H9 (cell line): ENCODE data around the gene AMOTL1. TPM values are rescaled to one million over a fixed set of nuclear protein-coding genes. Genes with fewer than 3 reads are reported as not detected.

ENCODE experiments used
- DNase-seq: peaks from one replicate; pipeline ENCODE4 v3.0.0-alpha.2; 2017
- H2AFZ ChIP-seq: one replicate; pipeline ENCODE4 v1.6.1; 2013; ENCODE audit warnings: mild to moderate bottlenecking, low read length, control low read depth, moderate library complexity
- H2AK5ac ChIP-seq: 2 replicates; pipeline ENCODE4 v1.6.1; 2013; ENCODE audit warnings: low read length, control low read depth, mixed read lengths; ENCODE audit not compliant: insufficient read length
- H2BK120ac ChIP-seq: one replicate; pipeline ENCODE4 v1.6.1; 2013; ENCODE audit warnings: low read depth, mild to moderate bottlenecking, low read length, control low read depth, inconsistent platforms; ENCODE audit not compliant: poor library complexity, severe bottlenecking
- H2BK12ac ChIP-seq: 2 replicates; pipeline ENCODE4 v1.6.1; 2013; ENCODE audit warnings: low read length, control low read depth, mixed read lengths, low read depth; ENCODE audit not compliant: insufficient read length
- H2BK15ac ChIP-seq: 2 replicates; pipeline ENCODE4 v1.6.1; 2013; ENCODE audit warnings: low read depth, low read length, control low read depth
- H2BK20ac ChIP-seq: one replicate; pipeline ENCODE4 v1.6.1; 2013; ENCODE audit warnings: low read depth, mild to moderate bottlenecking, low read length, control low read depth, inconsistent platforms; ENCODE audit not compliant: poor library complexity, severe bottlenecking
- H2BK5ac ChIP-seq: 2 replicates; pipeline ENCODE4 v1.6.1; 2013; ENCODE audit warnings: low read length, control low read depth, mixed read lengths; ENCODE audit not compliant: insufficient read length
- H3K14ac ChIP-seq: 2 replicates; pipeline ENCODE4 v1.6.1; 2013; ENCODE audit warnings: low read length, control low read depth; ENCODE audit not compliant: insufficient read depth
- H3K18ac ChIP-seq: 2 replicates; pipeline ENCODE4 v1.6.1; 2013; ENCODE audit warnings: low read depth, mild to moderate bottlenecking, mixed read lengths, low read length, control low read depth; ENCODE audit not compliant: insufficient read length
- H3K23ac ChIP-seq: 2 replicates; pipeline ENCODE4 v1.6.1; 2013; ENCODE audit warnings: low read length, control low read depth, mixed read lengths, low read depth; ENCODE audit not compliant: insufficient read length
- H3K23me2 ChIP-seq: 2 replicates; pipeline ENCODE4 v1.6.1; 2013; ENCODE audit warnings: low read depth, mild to moderate bottlenecking, mixed read lengths, low read length, control low read depth; ENCODE audit not compliant: insufficient read length, poor library complexity, severe bottlenecking
- H3K27ac ChIP-seq: 2 replicates; pipeline ENCODE4 v1.5.1; 2013; ENCODE audit warnings: low read length, control low read depth, mixed read lengths, low read depth; ENCODE audit not compliant: insufficient read length
- H3K27me3 ChIP-seq: 2 replicates; pipeline ENCODE4 v1.6.1; 2013; ENCODE audit warnings: low read length, control low read depth, inconsistent platforms; ENCODE audit not compliant: insufficient read depth
- H3K4ac ChIP-seq: 2 replicates; pipeline ENCODE4 v1.6.1; 2013; ENCODE audit warnings: low read depth, mild to moderate bottlenecking, control low read depth, inconsistent platforms, low read length, moderate library complexity
- H3K4me1 ChIP-seq: 2 replicates; pipeline ENCODE4 v1.6.1; 2013; ENCODE audit warnings: low read length, control low read depth, inconsistent platforms; ENCODE audit not compliant: insufficient read depth
- H3K4me2 ChIP-seq: 2 replicates; pipeline ENCODE4 v1.6.1; 2013; ENCODE audit warnings: low read length, control low read depth, mixed read lengths; ENCODE audit not compliant: insufficient read length, insufficient read depth
- H3K56ac ChIP-seq: 2 replicates; pipeline ENCODE4 v1.6.1; 2013; ENCODE audit warnings: low read depth, mild to moderate bottlenecking, mixed read lengths, low read length, control low read depth; ENCODE audit not compliant: insufficient read length
- H3K79me1 ChIP-seq: 2 replicates; pipeline ENCODE4 v1.6.1; 2013; ENCODE audit warnings: low read depth, mild to moderate bottlenecking, moderate library complexity, low read length, control low read depth, inconsistent platforms; ENCODE audit not compliant: insufficient read depth, poor library complexity, severe bottlenecking
- H3K79me2 ChIP-seq: 2 replicates; pipeline ENCODE4 v1.6.1; 2013; ENCODE audit warnings: low read length, control low read depth, inconsistent platforms; ENCODE audit not compliant: insufficient read depth
- H3K9ac ChIP-seq: 2 replicates; pipeline ENCODE4 v1.6.1; 2013; ENCODE audit warnings: low read length, control low read depth, mixed read lengths; ENCODE audit not compliant: insufficient read length; ENCODE audit errors: extremely low read depth
- H3K9me3 ChIP-seq: one replicate; pipeline ENCODE4 v1.6.1; 2013; ENCODE audit warnings: low read depth, low read length, inconsistent platforms; ENCODE audit not compliant: control insufficient read depth
- H3T11ph ChIP-seq: one replicate; pipeline ENCODE4 v1.6.1; 2013; ENCODE audit warnings: mild to moderate bottlenecking, low read length, control low read depth, inconsistent platforms
- H4K20me1 ChIP-seq: one replicate; pipeline ENCODE4 v1.6.1; 2013; ENCODE audit not compliant: control insufficient read depth, insufficient read length, insufficient read depth
- H4K5ac ChIP-seq: 2 replicates; pipeline ENCODE4 v1.6.1; 2013; ENCODE audit warnings: low read depth, mild to moderate bottlenecking, mixed read lengths, low read length, control low read depth; ENCODE audit not compliant: insufficient read length
- H4K8ac ChIP-seq: replicated peaks from 2 replicates; pipeline ENCODE4 v1.6.1; 2013; ENCODE audit warnings: low read length, control low read depth, mixed read lengths, low read depth; ENCODE audit not compliant: insufficient read length
- H4K91ac ChIP-seq: 2 replicates; pipeline ENCODE4 v1.6.1; 2013; ENCODE audit warnings: low read depth, mild to moderate bottlenecking, moderate library complexity, mixed read lengths, low read length, control low read depth; ENCODE audit not compliant: insufficient read length
- H3K27ac Mint-ChIP-seq, 3 experiments: 2 replicates in 2 of 3; 3 replicates in 1 of 3; pipeline ENCODE4 v1.8.0; 2020 to 2021; ENCODE audit warnings: mixed read lengths in 3 of 3, mild to moderate bottlenecking in 1 of 3, moderate library complexity in 1 of 3
- H3K27me3 Mint-ChIP-seq: 2 replicates; pipeline ENCODE4 v1.8.0; 2021; ENCODE audit warnings: low read depth, mild to moderate bottlenecking, moderate library complexity, mixed read lengths
- H3K36me3 Mint-ChIP-seq, 3 experiments: 2 replicates in 2 of 3; 3 replicates in 1 of 3; pipeline ENCODE4 v1.8.0; 2020 to 2021; ENCODE audit warnings: low read depth in 3 of 3, mixed read lengths in 3 of 3; ENCODE audit not compliant: insufficient read depth in 1 of 3
- H3K4me1 Mint-ChIP-seq, 2 experiments: 2 replicates each; pipeline ENCODE4 v1.8.0; 2020; ENCODE audit warnings: mixed read lengths in 2 of 2
- H3K4me3 Mint-ChIP-seq, 2 experiments: 2 replicates in 1 of 2; 3 replicates in 1 of 2; pipeline ENCODE4 v1.8.0; 2020 to 2021; ENCODE audit warnings: mild to moderate bottlenecking in 2 of 2, mixed read lengths in 2 of 2, moderate library complexity in 1 of 2
- H3K9me3 Mint-ChIP-seq, 2 experiments: 2 replicates in 1 of 2; 3 replicates in 1 of 2; pipeline ENCODE4 v1.8.0; 2020; ENCODE audit warnings: mild to moderate bottlenecking in 2 of 2, mixed read lengths in 2 of 2, moderate library complexity in 1 of 2
- WGBS: extraction: QIAGEN DNeasy Blood & Tissue Kit; methylation state at CpG from one replicate; pipeline ENCODE4 v1.1.7; 2013; ENCODE audit warnings: missing lambda C conversion rate, low lambda C conversion rate, mixed read lengths; ENCODE audit not compliant: insufficient read length; ENCODE audit errors: extremely low coverage; 5-methylcytosine and 5-hydroxymethylcytosine counted together
- total RNA-seq: library from RNA; stranded (reverse); gene quantifications from 2 replicates; pipeline ENCODE4 v1.2.1, GENCODE V29; 2021
- TF ChIP-seq, protein P1 (sequence below): fragments of 200-600 bp; sonication (generic); conservative IDR thresholded peaks from 3 replicates; pipeline ENCODE4 v1.8.0; 2021; ENCODE audit warnings: antibody characterized with exemption, mild to moderate bottlenecking

AMOTL1 gene
- total RNA-seq, 1 experiment from 2014 or later = 18.5 TPM

DNA sequence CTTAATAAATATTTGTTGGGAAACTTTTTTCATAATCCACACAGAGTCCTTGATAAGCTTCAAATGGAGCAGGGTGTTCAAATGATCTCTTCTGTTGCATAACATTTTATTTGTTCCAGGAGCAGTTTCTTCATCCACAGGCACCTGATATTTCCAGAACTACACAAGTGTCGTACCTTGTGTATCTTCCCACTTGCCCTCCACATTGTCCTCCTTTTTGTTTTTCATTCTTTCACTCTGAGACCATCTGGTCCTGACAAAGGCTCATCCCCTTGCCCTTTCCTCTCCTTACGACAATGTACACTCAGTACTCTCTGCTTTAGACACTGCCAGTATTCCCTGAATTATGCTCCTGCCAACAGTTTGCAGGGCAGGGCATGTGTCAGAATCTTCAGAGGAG lies 5.2 kb upstream of the AMOTL1 start:
- Histone ChIP-seq H2BK120ac (no peak overlapping the region), H3K79me1 (no peaks in the 10 kb centered on the region), H2BK20ac (no peak overlapping the region), H2BK15ac (no peak overlapping the region), H4K91ac (no peak overlapping the region), H3K56ac (no peak overlapping the region), H3K23ac (no peak overlapping the region), H3K79me2 (no peaks in the 10 kb centered on the region), H3K14ac (no peak overlapping the region), H3K4me2 (no peak overlapping the region), H3K4me1 (no peaks in the 10 kb centered on the region; the same call in 1 of the 2 replicates), H2BK5ac (no peak overlapping the region), H4K20me1 (no peaks in the 10 kb centered on the region), H3K9ac (no peak overlapping the region), H3K27me3 (peaks cover 37% of the 10 kb centered on the region; the same call in 1 of the 2 replicates), H4K5ac (no peak overlapping the region), H2BK12ac (no peak overlapping the region), H3K18ac (no peak overlapping the region), H3K23me2 (no peaks in the 10 kb centered on the region), H3K27ac (no peak overlapping the region), H3T11ph (no peak overlapping the region), H2AK5ac (no peak overlapping the region), H2AFZ (no peak overlapping the region), H4K8ac (no peak overlapping the region), H3K4ac (no peak overlapping the region), H3K9me3 (no peaks in the 10 kb centered on the region)
- TF ChIP-seq, protein P1, sequence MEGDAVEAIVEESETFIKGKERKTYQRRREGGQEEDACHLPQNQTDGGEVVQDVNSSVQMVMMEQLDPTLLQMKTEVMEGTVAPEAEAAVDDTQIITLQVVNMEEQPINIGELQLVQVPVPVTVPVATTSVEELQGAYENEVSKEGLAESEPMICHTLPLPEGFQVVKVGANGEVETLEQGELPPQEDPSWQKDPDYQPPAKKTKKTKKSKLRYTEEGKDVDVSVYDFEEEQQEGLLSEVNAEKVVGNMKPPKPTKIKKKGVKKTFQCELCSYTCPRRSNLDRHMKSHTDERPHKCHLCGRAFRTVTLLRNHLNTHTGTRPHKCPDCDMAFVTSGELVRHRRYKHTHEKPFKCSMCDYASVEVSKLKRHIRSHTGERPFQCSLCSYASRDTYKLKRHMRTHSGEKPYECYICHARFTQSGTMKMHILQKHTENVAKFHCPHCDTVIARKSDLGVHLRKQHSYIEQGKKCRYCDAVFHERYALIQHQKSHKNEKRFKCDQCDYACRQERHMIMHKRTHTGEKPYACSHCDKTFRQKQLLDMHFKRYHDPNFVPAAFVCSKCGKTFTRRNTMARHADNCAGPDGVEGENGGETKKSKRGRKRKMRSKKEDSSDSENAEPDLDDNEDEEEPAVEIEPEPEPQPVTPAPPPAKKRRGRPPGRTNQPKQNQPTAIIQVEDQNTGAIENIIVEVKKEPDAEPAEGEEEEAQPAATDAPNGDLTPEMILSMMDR = no peak
- H3K36me3 Mint-ChIP-seq = peaks cover 0 to 2% (median 0%) of the 10 kb centered on the region in 3 experiments; a peak in 1 of 7 replicates
- H3K4me1 Mint-ChIP-seq = peaks cover 21% of the 10 kb centered on the region in 2 experiments
- no peak for DNase-seq
- no CpG with 5 or more reads among the region's 2 CpGs for whole genome bisulfite sequencing
- H3K9me3 Mint-ChIP-seq = no peaks in the 10 kb centered on the region
- H3K4me3 Mint-ChIP-seq = no peak overlapping the region
- no peak overlapping the region; a peak in 1 of 7 replicates for H3K27ac Mint-ChIP-seq
- peaks cover 24% of the 10 kb centered on the region for H3K27me3 Mint-ChIP-seq
